HEK293 (cell line): Measurements from ENCODE around the gene LCNL1.
A peak's percentile ranks its signal among the peaks of the same experiment; 100 is the strongest.

Source experiments
- CTCF ChIP-seq: fragments of 450-650 bp; formaldehyde crosslinking; IDR thresholded peaks from 2 replicates; pipeline ENCODE4 v1.5.1; 2016; ENCODE audit warnings: missing biosample characterization, missing genetic modification characterization
- HOXA7 ChIP-seq: sonication (generic); formaldehyde crosslinking; IDR thresholded peaks from 2 replicates; pipeline ENCODE4 v1.8.1; 2022; ENCODE audit warnings: missing genetic modification reagents, borderline replicate concordance
- PRDM1 ChIP-seq: fragments of 450-650 bp; formaldehyde crosslinking; IDR thresholded peaks from 2 replicates; pipeline ENCODE4; 2016; ENCODE audit warnings: missing biosample characterization, missing genetic modification characterization
- PRDM6 ChIP-seq: fragments of 450-650 bp; formaldehyde crosslinking; IDR thresholded peaks from 2 replicates; pipeline ENCODE4 v1.5.1; 2017; ENCODE audit warnings: missing biosample characterization, missing genetic modification characterization
- REST ChIP-seq: fragments of 450-650 bp; formaldehyde crosslinking; IDR thresholded peaks from 2 replicates; pipeline ENCODE4 v1.5.1; 2016; ENCODE audit warnings: missing biosample characterization, missing genetic modification characterization
- YY1 ChIP-seq: fragments of 450-650 bp; formaldehyde crosslinking; IDR thresholded peaks from 2 replicates; pipeline ENCODE4 v1.5.1; 2018; ENCODE audit warnings: missing biosample characterization, missing genetic modification characterization
- ZBTB10 ChIP-seq: fragments of 450-650 bp; formaldehyde crosslinking; IDR thresholded peaks from 2 replicates; pipeline ENCODE4 v1.5.1; 2016; ENCODE audit warnings: missing biosample characterization, missing genetic modification characterization
- ZBTB49 ChIP-seq: fragments of 450-650 bp; formaldehyde crosslinking; IDR thresholded peaks from 2 replicates; pipeline ENCODE4 v1.5.1; 2016; ENCODE audit warnings: missing biosample characterization, missing genetic modification characterization, low read depth
- ZNF10 ChIP-seq: fragments of 450-650 bp; formaldehyde crosslinking; IDR thresholded peaks from 2 replicates; pipeline ENCODE4 v1.5.1; 2017; ENCODE audit warnings: missing biosample characterization, missing genetic modification characterization
- ZNF473 ChIP-seq: fragments of 450-650 bp; formaldehyde crosslinking; IDR thresholded peaks from 2 replicates; pipeline ENCODE4 v1.5.1; 2017; ENCODE audit warnings: missing biosample characterization, missing genetic modification characterization
- ZNF660 ChIP-seq: fragments of 450-650 bp; IDR thresholded peaks from 2 replicates; pipeline ENCODE4 v1.5.1; 2018; ENCODE audit warnings: missing biosample characterization, mild to moderate bottlenecking, missing genetic modification characterization
- ZNF792 ChIP-seq: fragments of 450-650 bp; formaldehyde crosslinking; IDR thresholded peaks from 2 replicates; pipeline ENCODE4 v1.5.1; 2016; ENCODE audit warnings: missing biosample characterization, missing genetic modification characterization
- ZSCAN30 ChIP-seq: fragments of 450-650 bp; IDR thresholded peaks from 2 replicates; pipeline ENCODE4 v1.5.1; 2018; ENCODE audit warnings: missing biosample characterization, mild to moderate bottlenecking, missing genetic modification characterization, moderate library complexity

GRCh38 chr9:136945333-136946227 lies 37.2 kb upstream of the LCNL1 start:
- TF ChIP-seq REST (tag by site-specific recombination) (no peak), CTCF (tag by site-specific recombination) (no peak), PRDM1 (tag by site-specific recombination) (no peak), HOXA7 (CRISPR knock-in tag) (no peak), ZNF10 (tag by site-specific recombination) (peak; percentile 64; the same call in 1 of the 2 replicates), ZNF660 (tag by site-specific recombination) (no peak), ZNF792 (tag by site-specific recombination) (no peak), ZBTB49 (tag by site-specific recombination) (no peak), ZBTB10 (tag by site-specific recombination) (no peak), ZSCAN30 (no peak), PRDM6 (no peak), ZNF473 (no peak), YY1 (tag by site-specific recombination) (no peak)
